ENCODE data around the gene PKD2L1.

The PKD2L1 gene

DNA sequence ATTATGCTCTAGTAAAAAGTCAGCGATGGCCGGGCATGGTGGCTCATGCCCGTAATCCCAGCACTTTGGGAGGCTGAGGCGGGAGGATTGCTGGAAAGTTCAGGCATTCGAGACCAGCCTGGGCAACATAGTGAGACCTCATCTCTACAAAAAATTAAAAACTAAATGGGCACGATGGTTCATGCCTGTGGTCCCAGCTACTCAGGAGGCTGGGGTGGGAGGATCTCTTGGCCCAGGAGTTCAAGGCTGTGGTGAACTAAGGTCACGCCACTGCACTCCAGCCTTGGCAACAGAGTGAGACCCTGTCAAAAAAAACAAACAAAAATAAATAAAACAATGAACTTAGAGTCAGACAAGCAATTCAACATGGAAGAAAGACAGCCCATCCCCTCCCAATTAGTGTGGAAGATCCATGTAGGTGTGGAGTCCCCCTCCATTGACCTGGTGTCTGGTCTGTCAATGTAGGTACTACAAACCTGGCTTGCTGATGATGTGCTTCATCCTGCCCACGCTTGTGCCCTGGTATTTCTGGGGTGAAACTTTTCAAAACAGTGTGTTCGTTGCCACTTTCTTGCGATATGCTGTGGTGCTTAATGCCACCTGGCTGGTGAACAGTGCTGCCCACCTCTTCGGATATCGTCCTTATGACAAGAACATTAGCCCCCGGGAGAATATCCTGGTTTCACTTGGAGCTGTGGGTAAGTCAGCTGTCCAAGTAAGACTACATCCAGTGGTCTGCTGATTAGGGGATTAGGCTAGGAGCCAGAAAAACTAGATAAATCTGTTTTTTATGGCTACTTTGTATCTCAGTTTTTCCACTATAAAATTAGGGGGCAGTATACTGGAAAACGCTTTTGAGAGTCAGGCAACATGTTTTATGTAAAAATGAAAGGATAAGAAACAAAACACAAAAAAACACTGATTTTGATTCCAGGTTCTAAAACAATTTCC, 26.3 kb upstream of the PKD2L1 start:
- no peak for DNase-seq (ENCODE audit: low read depth)

DNA sequence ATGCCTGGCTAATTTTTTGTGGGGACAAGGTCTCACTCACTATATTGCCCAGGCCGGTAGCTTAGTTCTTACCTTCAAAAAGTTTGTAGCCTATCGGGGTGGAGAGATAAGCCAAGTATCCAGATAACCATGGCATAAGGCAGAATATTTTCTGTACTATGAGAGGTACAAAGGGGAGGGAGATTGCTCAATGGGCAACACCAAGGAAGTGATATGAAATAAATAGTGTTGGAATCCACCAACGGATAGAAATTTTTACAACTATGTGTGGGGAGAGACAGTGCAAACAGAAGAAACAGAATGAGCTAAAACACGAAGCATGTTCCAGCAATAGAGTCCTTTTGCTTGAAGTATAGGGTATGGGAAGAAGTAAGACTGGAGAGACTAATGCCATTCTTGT, 25.1 kb upstream of the PKD2L1 start:
- no peak for DNase-seq (ENCODE audit: low read depth)

DNA sequence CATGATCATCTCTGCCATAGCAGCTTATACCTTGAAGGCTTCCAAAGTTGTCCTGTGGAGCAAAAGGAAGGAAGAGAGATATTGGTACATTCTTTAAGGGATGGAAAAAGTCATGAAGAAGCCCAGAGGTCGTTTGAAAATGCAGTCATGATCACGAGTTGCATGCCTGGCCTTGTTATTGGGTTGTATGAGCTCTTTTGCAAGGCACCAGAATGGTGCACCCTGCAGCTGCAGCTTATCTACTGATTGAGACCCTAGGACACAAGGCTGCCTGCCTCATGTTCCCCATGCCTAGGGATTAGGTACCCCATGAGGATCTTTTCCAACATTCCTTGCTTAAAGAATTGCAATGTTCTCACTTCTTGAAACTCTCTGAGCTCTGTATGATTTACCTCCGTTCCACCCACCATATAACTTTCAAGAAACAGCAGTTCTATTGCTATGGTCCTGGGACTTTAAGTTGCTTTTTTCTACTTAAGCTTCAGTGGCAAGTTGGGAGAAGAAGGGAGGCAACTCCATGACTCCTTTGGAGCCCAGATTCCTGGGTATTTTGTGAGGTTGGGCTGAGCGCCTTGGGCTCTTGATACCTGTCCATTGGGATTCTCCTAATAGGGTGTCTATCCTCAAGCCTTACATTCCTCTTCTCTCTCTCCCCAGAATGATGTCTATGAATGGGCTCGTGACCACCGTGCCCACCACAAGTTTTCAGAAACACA, 23.9 kb upstream of the PKD2L1 start:
- DNase-seq (ENCODE audit: low read depth): no peak

DNA sequence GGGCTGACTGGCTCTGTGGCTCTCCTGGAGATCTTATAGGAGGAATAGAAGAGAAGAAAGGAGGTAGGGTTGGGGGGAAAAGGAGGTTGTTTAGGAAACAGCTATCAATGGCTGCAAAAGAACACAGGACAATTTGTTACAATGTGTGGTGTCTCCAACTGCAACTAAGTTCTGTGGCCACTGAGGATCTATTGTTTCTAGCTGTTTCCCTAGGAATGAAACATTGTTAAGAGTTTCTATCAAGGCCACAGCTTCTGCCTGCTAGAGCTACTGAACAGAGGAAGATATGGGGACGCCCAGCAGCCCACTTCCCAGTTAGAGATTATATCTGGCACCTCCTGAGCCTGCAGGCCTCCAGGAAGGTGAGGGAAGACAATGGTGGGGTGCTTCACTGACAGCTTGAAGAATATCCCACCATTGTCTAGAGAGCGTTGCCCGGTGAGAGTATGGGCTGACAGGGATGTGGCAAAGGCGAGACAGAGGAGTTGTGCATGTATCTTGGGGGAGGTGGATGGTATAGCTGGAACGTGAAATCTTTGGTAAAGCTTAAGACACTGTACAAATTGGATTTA, 21.0 kb upstream of the PKD2L1 start:
- no peak for DNase-seq (ENCODE audit: low read depth)

DNA sequence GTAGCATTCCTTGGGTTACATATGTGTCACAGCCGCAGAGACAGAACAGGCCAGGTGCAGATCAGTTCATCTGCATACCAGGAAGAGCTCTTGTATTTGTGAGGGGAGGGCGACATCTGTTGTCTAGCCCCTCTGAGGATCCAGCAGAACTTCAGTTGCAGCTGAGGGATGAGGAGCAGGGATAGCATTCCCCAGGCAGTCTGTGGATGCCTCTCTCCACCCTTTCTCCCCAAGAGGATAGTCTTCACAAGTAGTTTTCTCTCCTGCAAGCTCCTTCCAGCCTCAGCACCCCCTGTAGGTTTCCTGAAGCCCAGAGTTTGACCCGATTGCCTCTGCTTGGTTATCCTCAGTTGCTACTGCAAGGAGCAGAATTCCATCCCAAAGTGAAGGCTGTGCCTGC, 19.6 kb upstream of the PKD2L1 start:
- DNase-seq (ENCODE audit: low read depth): no peak

DNA sequence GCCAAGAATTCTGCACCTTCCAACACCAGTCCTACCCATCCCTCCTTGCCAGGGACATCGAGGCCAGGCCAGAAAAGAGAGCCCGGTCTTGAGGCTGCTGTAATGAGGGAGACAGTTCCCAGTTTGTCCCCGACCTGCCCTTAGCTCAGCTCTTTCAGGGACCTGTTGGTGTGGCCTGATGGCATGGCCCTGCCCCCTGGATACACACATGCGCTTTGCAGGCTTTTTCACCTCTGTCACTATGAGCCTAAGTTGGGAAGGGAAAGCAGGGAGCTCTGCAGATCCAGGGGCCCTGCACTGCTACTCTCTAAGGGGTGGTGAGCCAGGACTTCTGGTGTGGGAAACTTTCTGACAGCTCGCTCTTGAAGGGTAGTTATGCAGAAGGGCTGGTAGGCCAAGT, 19.1 kb upstream of the PKD2L1 start:
- DNase-seq (ENCODE audit: low read depth): no peak

DNA sequence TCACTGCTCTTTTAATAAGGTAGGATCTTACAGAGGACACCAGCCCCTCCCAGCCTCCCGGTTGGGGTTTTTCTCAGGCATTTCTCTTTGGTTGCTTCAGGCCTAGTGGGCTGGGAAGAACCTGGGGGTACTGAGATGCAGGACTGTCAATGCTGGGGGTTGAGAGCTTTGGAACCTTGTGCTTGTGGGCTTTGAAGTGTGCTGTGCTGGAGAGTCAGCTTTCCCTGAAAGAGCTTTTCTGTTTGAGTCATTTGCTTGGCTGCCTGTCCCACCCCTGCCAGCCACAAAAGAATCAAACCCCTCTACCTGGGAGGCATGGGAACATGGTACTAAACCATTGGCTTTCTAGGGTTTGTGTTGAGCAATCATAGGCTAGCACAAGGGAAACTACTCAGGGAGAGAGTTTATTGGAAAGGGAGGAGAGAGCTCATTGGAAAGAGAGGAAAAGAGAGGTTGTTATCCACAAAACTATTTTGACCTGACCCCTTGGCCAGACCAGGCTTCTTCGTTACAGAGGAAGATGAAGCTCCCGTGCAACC, 18.4 kb upstream of the PKD2L1 start:
- DNase-seq (ENCODE audit: low read depth): no peak

DNA sequence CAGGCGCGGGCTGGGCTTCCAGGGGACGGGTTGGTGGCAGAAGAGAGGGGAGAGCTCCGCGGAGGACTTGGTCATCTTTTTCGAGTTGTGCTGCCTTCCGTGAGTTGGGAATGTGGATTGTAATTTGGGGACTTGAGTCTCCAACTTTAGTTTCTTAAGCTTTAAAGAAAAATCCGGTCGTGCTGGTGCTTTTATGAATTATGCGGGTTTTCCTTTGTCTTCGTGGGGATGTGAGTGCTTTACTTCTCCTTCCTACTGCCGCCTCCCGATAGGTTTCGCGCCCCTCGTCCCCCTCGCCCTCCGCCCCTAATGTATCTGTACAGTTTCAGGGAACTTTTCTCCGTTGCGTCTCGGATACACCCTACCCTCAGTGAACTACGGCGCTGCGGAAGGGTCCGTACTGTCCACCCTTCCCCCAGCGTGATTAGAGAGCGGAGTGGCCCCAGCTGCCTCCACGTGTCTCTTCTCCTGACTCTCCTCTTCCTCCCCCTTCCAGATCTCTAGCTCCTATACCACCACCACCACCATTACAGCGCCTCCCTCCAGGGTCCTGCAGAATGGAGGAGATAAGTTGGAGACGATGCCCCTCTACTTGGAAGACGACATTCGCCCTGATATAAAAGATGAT, 17.7 kb upstream of the PKD2L1 start:
- no peak for DNase-seq (ENCODE audit: low read depth)

DNA sequence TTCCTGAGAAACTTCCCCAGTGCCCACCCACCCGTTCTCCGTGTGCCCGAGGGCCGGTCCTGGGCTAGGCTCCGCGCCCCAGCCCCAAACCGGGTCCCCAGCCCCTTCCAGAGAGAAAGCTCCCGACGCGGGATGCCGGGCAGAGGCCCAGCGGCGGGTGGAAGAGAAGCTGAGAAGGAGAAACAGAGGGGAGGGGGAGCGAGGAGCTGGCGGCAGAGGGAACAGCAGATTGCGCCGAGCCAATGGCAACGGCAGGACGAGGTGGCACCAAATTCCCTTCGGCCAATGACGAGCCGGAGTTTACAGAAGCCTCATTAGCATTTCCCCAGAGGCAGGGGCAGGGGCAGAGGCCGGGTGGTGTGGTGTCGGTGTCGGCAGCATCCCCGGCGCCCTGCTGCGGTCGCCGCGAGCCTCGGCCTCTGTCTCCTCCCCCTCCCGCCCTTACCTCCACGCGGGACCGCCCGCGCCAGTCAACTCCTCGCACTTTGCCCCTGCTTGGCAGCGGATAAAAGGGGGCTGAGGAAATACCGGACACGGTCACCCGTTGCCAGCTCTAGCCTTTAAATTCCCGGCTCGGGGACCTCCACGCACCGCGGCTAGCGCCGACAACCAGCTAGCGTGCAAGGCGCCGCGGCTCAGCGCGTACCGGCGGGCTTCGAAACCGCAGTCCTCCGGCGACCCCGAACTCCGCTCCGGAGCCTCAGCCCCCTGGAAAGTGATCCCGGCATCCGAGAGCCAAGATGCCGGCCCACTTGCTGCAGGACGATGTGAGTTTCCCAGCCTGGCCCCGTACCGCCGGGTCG, 16.9 kb upstream of the PKD2L1 start, which contains the start of gene SCD:
Gene SCD (plus strand): TSS at position 469 of the 803 bp plus-strand sequence. CDS start 272 bp downstream, at position 741.
- DNase-seq (ENCODE audit: low read depth): peak; percentile 63

DNA sequence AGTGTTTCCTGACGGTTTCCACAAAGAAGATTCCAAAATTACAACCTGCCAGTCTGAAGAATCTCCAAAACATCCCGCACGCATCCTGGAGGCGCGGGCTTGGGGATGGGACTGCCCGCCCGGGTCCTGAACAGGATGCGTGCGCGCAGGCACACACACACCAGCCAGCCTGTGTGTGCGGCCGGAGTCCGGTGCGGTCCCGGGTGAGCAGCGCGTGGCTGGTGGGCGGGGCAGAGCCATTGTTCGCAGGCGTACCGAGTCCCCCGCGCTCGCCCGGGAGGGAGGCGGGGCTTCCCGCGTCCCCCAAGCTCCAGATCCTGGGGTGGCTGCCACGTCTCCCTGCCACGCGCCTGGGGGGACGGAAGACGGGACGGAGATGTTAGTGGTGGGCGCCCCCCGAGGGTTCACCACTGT, 16.3 kb upstream of the PKD2L1 start:
- DNase-seq (ENCODE audit: low read depth): peak; percentile 45

DNA sequence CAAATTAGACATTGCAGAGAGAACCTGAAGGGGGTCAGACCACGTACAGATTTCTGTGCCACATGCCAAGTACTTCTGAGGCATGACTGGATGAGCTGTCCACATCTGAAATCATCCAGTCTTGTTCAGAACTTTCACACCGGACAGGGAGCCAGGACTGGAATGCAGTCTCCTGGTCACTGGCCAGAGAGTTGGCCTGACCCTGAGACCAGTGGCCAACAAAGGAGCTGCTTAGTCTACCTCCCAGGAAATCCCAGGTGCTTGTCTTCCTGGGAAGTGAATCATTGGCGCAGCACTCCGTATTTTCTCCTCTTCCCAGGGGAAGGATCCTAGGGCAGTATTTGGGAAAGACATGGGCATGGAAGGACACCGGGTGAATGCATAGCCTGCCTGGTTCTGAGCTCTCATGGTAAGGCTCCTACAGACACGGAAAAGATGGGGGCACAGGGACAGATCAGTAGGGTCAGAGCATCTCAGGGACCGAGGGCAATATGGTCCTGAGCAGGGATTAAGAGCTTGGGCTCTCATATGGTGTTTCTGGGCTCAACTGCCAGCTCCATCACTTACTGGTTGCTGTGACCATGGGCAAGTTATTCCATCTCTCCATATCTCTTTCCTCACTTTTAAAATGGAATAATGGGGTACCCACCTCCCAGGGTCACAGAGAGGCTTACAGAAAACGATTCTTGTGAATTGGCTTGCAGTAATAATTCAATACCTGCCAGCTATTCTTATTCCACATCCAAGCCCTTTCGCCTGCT, 15.7 kb upstream of the PKD2L1 start:
- DNase-seq (ENCODE audit: low read depth): no peak

DNA sequence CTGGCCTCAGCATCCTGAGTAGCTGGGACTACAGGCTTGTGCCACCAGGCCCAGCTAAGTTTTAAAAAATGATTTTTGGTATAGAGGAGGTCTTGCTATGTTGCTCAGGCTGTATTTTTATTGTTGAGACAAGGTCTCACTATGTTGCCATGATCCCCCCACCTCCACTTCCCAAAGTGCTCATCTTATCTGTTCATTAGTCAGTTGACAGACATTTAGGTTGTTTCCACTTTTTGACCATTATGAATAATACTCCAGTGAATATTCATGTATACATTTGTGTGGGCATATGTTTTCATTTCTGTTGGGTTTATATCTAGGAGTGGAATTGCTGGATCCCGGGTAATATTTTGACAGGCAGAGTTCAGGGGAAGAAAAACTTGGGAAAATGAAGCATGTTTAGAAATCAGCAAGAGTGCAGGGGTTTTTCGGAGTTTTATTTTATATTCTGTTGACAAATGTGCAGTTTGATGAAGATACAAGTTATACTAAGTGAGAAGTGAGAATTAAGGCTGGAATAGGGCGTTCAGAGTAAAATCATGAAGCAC, 14.3 kb upstream of the PKD2L1 start:
- no peak for DNase-seq (ENCODE audit: low read depth)

DNA sequence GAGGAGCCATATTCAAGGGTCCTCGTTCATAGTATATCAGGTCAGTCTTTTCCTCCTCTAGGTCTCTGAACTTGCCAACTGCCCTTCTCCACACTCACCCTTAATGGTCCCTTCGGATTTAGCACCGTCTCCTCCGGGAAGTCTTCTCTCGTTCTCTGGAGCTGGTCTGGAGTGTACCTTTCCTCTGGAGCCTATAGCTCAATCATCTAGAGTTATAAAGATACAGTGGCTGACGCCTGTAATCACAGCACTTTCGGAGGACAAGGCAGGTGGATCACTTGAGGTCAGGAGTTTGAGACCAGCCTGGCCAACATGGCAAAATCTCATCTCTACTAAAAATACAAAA, 12.6 kb upstream of the PKD2L1 start:
- DNase-seq (ENCODE audit: low read depth): no peak

DNA sequence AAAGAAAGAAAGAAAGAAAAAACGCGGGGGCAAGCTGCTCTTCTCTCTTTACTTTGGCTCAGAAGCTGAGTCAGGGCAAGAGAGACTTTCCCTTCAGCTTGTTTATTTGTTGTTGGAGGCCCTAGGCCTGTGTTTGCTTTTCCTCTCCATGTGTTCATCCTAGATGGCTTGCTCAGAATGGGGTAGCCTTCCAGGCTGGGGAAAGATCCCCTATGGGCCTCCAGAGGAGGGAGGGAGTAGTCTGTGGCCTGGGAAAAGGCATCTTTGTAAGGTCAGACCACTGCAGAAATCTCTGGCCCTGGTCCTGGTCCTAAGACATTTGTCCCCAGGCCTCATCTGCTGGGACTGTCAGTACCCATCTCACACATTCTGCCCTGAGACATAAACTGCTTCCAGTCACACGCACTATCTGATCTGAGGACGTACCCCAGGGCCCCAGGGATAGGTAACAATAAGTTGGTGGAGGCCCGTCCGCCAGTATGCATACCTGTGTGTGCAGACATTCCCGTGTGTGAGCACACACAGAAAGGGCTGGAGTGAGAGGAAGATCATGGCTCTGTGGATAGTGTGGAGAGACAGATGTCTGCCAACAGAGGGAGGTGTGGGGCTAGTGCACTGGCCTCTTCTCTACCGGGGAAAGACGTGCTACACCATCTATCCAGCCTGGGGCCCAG, 12.1 kb upstream of the PKD2L1 start:
- DNase-seq (ENCODE audit: low read depth): peak; percentile 15

DNA sequence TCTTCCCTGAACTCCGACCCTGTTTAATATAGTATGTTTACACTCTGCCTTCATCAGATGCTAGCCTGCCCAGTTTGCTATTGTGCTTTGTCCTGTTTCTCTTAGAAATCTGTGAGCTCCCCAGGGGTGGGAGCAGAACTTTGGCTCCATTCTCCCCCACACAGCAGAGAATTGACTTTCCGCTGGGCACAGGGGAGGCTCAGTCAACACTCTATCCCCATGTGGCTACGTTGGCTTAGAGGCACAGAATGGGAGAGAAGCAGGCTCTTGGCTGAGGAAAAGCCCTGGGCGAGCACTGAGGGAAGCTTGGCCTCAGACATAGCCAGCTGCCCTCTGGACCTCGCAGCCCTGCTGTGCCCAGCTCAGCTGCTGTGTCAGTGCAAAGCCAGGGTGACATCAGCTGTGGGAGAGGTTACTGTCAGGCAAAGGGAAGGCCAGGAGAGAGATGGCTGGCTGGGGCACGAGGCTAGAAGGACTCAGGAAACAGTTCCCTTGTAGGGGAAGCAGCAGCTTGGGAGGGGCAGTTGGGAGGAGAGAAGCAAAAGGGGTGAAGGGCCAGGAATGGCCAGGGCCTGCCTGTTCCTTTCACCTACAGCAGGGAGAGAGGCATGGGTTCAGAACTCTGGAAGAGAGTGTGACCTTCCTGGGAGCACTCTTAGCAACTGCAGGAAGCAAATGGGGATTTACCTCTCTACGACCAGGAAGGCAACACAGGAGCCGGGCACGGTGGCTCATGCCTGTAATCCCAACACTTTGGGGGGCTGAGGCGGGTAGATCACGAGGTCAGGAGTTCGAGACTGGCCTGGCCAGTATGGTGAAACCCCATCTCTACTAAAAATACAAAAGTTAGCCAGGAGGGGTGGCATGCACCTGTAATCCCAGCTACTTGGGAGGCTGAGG, 11.2 kb upstream of the PKD2L1 start:
- no peak for DNase-seq (ENCODE audit: low read depth)

DNA sequence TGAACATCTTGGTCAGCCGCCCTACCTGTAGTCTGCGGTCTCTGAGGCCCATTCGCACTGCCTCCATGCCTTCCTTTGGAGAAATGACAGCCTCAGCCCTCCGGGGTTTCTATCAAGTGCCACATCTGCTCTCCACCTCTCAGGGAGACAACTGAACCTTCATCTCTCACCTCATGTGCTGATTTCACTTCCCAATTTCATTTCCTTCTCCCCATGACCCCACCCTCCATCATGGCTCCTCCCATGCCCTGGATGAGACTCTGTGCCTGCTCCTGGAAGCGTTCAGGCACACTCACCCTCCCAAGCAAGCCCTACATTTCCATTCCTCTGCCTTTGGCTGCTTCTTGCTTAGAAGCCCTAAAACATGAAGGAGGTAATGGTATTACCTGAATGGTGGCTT, 9.2 kb upstream of the PKD2L1 start:
- no peak for DNase-seq (ENCODE audit: low read depth)

DNA sequence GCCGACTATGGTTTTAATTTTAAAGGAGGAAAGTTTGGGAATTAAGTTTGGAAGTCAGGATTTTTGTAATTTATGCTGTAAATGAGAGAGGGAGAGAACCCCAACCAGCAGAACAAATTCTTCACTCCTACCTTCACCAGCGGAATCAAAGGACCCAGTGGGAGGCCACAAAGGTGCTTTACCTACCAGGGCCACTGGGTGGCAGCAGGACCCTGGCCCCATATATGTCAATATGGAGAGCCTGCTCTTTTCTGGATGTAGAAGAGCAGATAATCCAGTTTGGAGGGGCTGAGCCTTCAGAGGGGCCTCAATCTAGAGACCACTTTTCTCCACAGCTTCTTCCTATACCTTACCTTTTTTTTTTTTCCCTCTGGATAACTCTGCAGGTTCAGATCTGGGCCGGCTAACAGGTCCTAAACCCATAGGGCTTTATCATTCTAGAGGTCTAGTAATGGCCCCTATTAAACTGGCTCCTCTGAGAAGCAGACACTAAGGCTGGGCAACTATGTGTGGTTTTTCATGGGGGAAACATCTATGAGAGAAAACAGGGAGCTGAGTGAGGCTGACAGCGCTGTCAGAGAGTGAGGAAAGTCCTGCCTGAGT, 8.5 kb upstream of the PKD2L1 start:
- peak; percentile 56 for DNase-seq (ENCODE audit: low read depth)

DNA sequence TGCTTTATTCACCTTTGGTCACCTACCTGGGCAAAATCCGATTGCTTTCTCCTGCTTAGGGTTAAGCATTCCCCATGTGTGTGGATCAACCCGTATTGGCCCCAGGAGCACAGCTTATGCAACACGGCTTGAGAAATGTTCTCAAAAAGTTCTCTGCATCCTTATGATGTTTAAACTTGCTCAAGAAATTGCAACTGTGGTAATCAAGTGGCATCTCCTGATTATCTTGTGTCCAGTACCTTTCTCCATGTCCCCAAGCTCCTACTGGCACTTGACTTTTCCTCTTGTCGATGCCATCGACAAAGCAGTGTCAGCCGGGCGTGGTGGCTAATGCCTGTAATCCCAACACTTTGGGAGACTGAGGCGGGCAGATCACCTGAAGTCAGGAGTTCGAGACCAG, 4.7 kb upstream of the PKD2L1 start:
- no peak for DNase-seq (ENCODE audit: low read depth)

Measured in stimulated activated CD8-positive, alpha-beta memory T cell treated with anti-CD3 and anti-CD28 coated beads, Interleukin-12 subunit alpha, Interleukin-12 subunit beta, amount 100 ng/mL, for 4 hours (primary cell).